K562 (cell line): ENCODE data around the gene FAM187B. TPM values are rescaled to one million over a fixed set of nuclear protein-coding genes. Genes with fewer than 3 reads are reported as not detected.

Source experiments
- ATAC-seq: fragments of 200-7000 bp; cut with Tn5 transposase; 3 replicates; pipeline ENCODE4 v1.9.1; 2020; ENCODE audit warnings: moderate library complexity
- Bru-seq: library from RNA; stranded (reverse); fragments of 400-500 nt; gene quantifications from one replicate; lab custom pipeline; 2021; lab: Mats Ljungman, UMichigan
- BruChase-seq, 2 experiments: library from RNA; stranded (reverse); fragments of 400-500 nt; gene quantifications; one replicate each; lab custom pipeline; 2021; lab: Mats Ljungman, UMichigan
- BruUV-seq: library from RNA; stranded (reverse); fragments of 400-500 nt; replicated peaks from 2 replicates; lab custom pipeline; 2021; lab: Mats Ljungman, UMichigan
- CTCF ChIA-PET: fragments of 300-600 bp; formaldehyde crosslinking; extraction: SDS; loops from one replicate; lab custom pipeline; 2021; ENCODE audit warnings: low intra/inter-chr PET ratio; lab: Yijun Ruan, JAX
- POLR2A ChIA-PET: fragments of 300-600, 350-650 bp; sonication (Branson Sonifier 250); formaldehyde crosslinking; extraction: SDS; loops from one replicate; lab custom pipeline; 2021; ENCODE audit warnings: antibody characterized with exemption, inconsistent platforms; lab: Yijun Ruan, JAX
- DNase-seq, 4 experiments: peaks; one replicate each; pipeline versions ENCODE4 v3.0.0 to v3.0.0-alpha.2; 2011 to 2018; ENCODE audit warnings: low spot score in 3 of 4, mixed read lengths in 3 of 4; ENCODE audit errors: extremely low read depth in 1 of 4
- FAIRE-seq: peaks from 2 replicates; lab custom pipeline; 2011; peaks lifted over from hg19 to GRCh38; lab: Jason Lieb, UNC
- H2AFZ ChIP-seq: 2 replicates; pipeline ENCODE4 v1.6.0; 2011; ENCODE audit warnings: low read depth, low read length, control low read depth, inconsistent platforms
- H3K27ac ChIP-seq: fragments of 200-600 bp; 3 replicates; pipeline ENCODE4 v1.8.0; 2011; ENCODE audit warnings: low read depth, mild to moderate bottlenecking, control low read depth, inconsistent platforms, low read length, moderate library complexity, mixed read lengths; ENCODE audit errors: extremely low read depth
- H3K27me3 ChIP-seq, 2 experiments: fragments of 300-600 bp in 1 of 2; 2 replicates in 1 of 2; 3 replicates in 1 of 2; pipeline versions ENCODE4 v1.6.0 to v1.8.0; 2011; ENCODE audit warnings: inconsistent platforms in 2 of 2, low read length in 2 of 2, mild to moderate bottlenecking in 1 of 2, mixed read lengths in 1 of 2, moderate library complexity in 1 of 2; ENCODE audit not compliant: control insufficient read depth in 2 of 2, insufficient read depth in 2 of 2
- H3K36me3 ChIP-seq: fragments of 300-600 bp; 3 replicates; pipeline ENCODE4 v1.8.0; 2011; ENCODE audit warnings: mild to moderate bottlenecking, low read length, inconsistent platforms; ENCODE audit not compliant: control insufficient read depth, insufficient read depth
- H3K4me1 ChIP-seq, 2 experiments: fragments of 200-600 bp in 1 of 2; replicated peaks in 1 of 2; 2 replicates in 1 of 2; 3 replicates in 1 of 2; pipeline versions ENCODE4 v1.5.1 to v1.8.0; 2011; ENCODE audit warnings: inconsistent platforms in 2 of 2, low read length in 2 of 2, mild to moderate bottlenecking in 1 of 2, mixed read lengths in 1 of 2, moderate library complexity in 1 of 2; ENCODE audit not compliant: control insufficient read depth in 2 of 2, insufficient read depth in 2 of 2
- H3K4me2 ChIP-seq: 2 replicates; pipeline ENCODE4 v1.6.1; 2011; ENCODE audit warnings: low read length, control low read depth, inconsistent platforms, mixed read lengths; ENCODE audit not compliant: insufficient read depth
- H3K4me3 ChIP-seq: fragments of 200-600 bp; sonication (generic), shearing (Covaris generic); 2 replicates; pipeline ENCODE4 v1.5.1; 2016; ENCODE audit warnings: control low read depth, inconsistent platforms
- H3K79me2 ChIP-seq: fragments of 200-600 bp; 3 replicates; pipeline ENCODE4 v1.8.0; 2011; ENCODE audit warnings: low read length, inconsistent platforms; ENCODE audit not compliant: control insufficient read depth, insufficient read depth
- H3K9ac ChIP-seq, 2 experiments: 2 replicates each; pipeline versions ENCODE4 v1.6.0 to v1.6.1; 2011; ENCODE audit warnings: low read depth in 2 of 2, low read length in 2 of 2, control low read depth in 1 of 2, inconsistent platforms in 1 of 2, mild to moderate bottlenecking in 1 of 2, mixed read lengths in 1 of 2; ENCODE audit not compliant: insufficient read depth in 1 of 2
- H3K9me1 ChIP-seq: one replicate; pipeline ENCODE4 v1.6.0; 2011; ENCODE audit warnings: inconsistent platforms, mild to moderate bottlenecking, low read length, moderate library complexity; ENCODE audit not compliant: control insufficient read depth, insufficient read depth
- H3K9me3 ChIP-seq: replicated peaks from 2 replicates; pipeline ENCODE4 v1.5.1; 2011; ENCODE audit warnings: low read depth, low read length, inconsistent platforms; ENCODE audit not compliant: control insufficient read depth, insufficient read depth
- H4K20me1 ChIP-seq: replicated peaks from 2 replicates; pipeline ENCODE4 v1.6.1; 2011; ENCODE audit warnings: low read length, inconsistent platforms, mixed read lengths; ENCODE audit not compliant: control insufficient read depth, insufficient read depth
- BCLAF1 ChIP-seq, 2 experiments: fragments of 450-650 bp in 1 of 2; IDR thresholded peaks; 2 replicates each; pipeline ENCODE4 v1.6.1; 2011 to 2017; ENCODE audit warnings: low read depth in 2 of 2, antibody characterized with exemption in 1 of 2, borderline replicate concordance in 1 of 2, low read length in 1 of 2, mild to moderate bottlenecking in 1 of 2, mixed read lengths in 1 of 2; ENCODE audit not compliant: control insufficient read depth in 1 of 2
- DIDO1 ChIP-seq: fragments of 450-650 bp; IDR thresholded peaks from 2 replicates; pipeline ENCODE4 v1.6.1; 2016; ENCODE audit warnings: low read depth, missing biosample characterization, missing genetic modification characterization
- ELF2 ChIP-seq: fragments of 250-450 bp; sonication (Bioruptor Pico); IDR thresholded peaks from 2 replicates; pipeline ENCODE4 v1.5.0; 2021; ENCODE audit warnings: mild to moderate bottlenecking
- ESRRA ChIP-seq: fragments of 450-650 bp; IDR thresholded peaks from 2 replicates; pipeline ENCODE4 v1.6.1; 2014; ENCODE audit warnings: low read depth, mild to moderate bottlenecking, moderate library complexity, borderline replicate concordance
- FOXK2 ChIP-seq, 2 experiments: fragments of 450-650 bp; IDR thresholded peaks in 1 of 2; conservative IDR thresholded peaks in 1 of 2; 2 replicates each; pipeline ENCODE4 v1.6.1; 2016; ENCODE audit warnings: low read depth in 2 of 2, mild to moderate bottlenecking in 1 of 2
- KLF1 ChIP-seq: fragments of 450-650 bp; IDR thresholded peaks from 2 replicates; pipeline ENCODE4 v1.6.1; 2016; ENCODE audit warnings: missing genetic modification characterization, missing compliant biosample characterization
- MEF2A ChIP-seq: IDR thresholded peaks from 2 replicates; pipeline ENCODE4 v1.6.1; 2011; ENCODE audit warnings: low read depth, mild to moderate bottlenecking, low read length, moderate library complexity; ENCODE audit not compliant: control insufficient read depth
- MTA3 ChIP-seq: fragments of 450-650 bp; formaldehyde crosslinking; IDR thresholded peaks from 2 replicates; pipeline ENCODE4 v1.6.1; 2017; ENCODE audit warnings: mild to moderate bottlenecking, borderline replicate concordance
- TSC22D4 ChIP-seq: fragments of 450-650 bp; IDR thresholded peaks from 2 replicates; pipeline ENCODE4 v1.6.1; 2016; ENCODE audit warnings: missing genetic modification characterization, missing biosample characterization, control low read depth
- ZNF384 ChIP-seq: IDR thresholded peaks from 2 replicates; pipeline ENCODE4 v1.6.1; 2012; ENCODE audit warnings: low read depth, low read length, improper control_type of control experiment
- ZNF57 ChIP-seq: fragments of 450-650 bp; formaldehyde crosslinking; IDR thresholded peaks from 2 replicates; pipeline ENCODE4 v1.4.0; 2020; ENCODE audit warnings: mild to moderate bottlenecking, moderate library complexity
- WGBS: fragments of 100-300 bp; shearing (Covaris generic); methylation state at CpG from one replicate; pipeline ENCODE4 v1.1.6; 2016; ENCODE audit warnings: low coverage, mixed read lengths; ENCODE audit not compliant: insufficient coverage; ENCODE audit errors: missing lambda C conversion rate; 5-methylcytosine and 5-hydroxymethylcytosine counted together
- in situ Hi-C: fragments of 300-500 bp; cut with MboI; formaldehyde crosslinking; loops from 4 replicates; pipeline ENCODE4 v1.15.0; 2018; ENCODE audit warnings: inconsistent platforms, mixed read lengths
- intact Hi-C: fragments of 100-400 bp; cut with micrococcal nuclease; formaldehyde crosslinking; loops from 2 replicates; pipeline ENCODE4 v1.14.2; 2022
- long read RNA-seq, 3 experiments: library from polyadenylated mRNA in 2 of 3; library from RNA in 1 of 3; unstranded in 2 of 3; stranded (forward) in 1 of 3; transcript quantifications; one replicate each; pipeline ENCODE4 v2.0.0, GENCODE V29; 2019 to 2022
- polyA minus RNA-seq, 3 experiments: library from RNA; depleted of rRNA, polyadenylated mRNA; stranded (reverse); fragments of >200 nt; gene quantifications; 2 replicates each; pipeline ENCODE4 v1.2.3, GENCODE V29; 2011
- polyA plus RNA-seq, 8 experiments: library from polyadenylated mRNA; depleted of rRNA in 4 of 8; stranded (reverse) in 5 of 8; unstranded in 3 of 8; fragments of >200 nt; fragmentation: Nextera tagmentation in 2 of 8; fragmentation: Illumina TruSeq in 1 of 8; extraction: Ambion mirVana in 2 of 8; extraction: Trizol in 1 of 8; gene quantifications; 2 replicates each; pipeline versions ENCODE4 v1.2.1 to v1.2.3, GENCODE V29; 2011 to 2014; ENCODE audit warnings: inconsistent platforms in 1 of 8, missing spikeins in 1 of 8
- total RNA-seq, 7 experiments: library from RNA; depleted of rRNA in 6 of 7; stranded (reverse); fragments of >200 nt in 6 of 7; fragmentation: Illumina TruSeq in 2 of 7; extraction: Trizol in 2 of 7; gene quantifications; 2 replicates each; pipeline versions ENCODE4 v1.2.1 to v1.2.3, GENCODE V29; 2011 to 2021; ENCODE audit warnings: low replicate concordance in 1 of 7
- TF ChIP-seq, protein P1 (sequence below): sonication (generic); formaldehyde crosslinking; IDR thresholded peaks from 2 replicates; pipeline ENCODE4 v1.8.1; 2023; ENCODE audit warnings: mild to moderate bottlenecking, missing genetic modification reagents

FAM187B gene
- 0.25 TPM in 1 of 2 replicates, not detected in the other for total RNA-seq (2011; cell fraction: chromatin; rRNA removed; ENCODE audit: low replicate concordance)
- total RNA-seq (2011; cell fraction: nucleolus; rRNA removed): not detected in 2 replicates
- not detected in 2 replicates for total RNA-seq (2011; cell fraction: nucleoplasm; rRNA removed)
- total RNA-seq (2014; rRNA removed) (0.09 TPM in 1 of 2 replicates, not detected in the other), total RNA-seq (2014; rRNA removed; fragmentation: Illumina TruSeq; extraction: Trizol) (not detected in 2 replicates), total RNA-seq (2015; rRNA removed; fragmentation: Illumina TruSeq; extraction: Trizol) (not detected in 2 replicates), total RNA-seq (2021) (not detected in 2 replicates), polyA plus RNA-seq (2011; rRNA removed) (not detected in 2 replicates), polyA plus RNA-seq (2014; fragmentation: Illumina TruSeq; extraction: Trizol) (not detected in 2 replicates), polyA plus RNA-seq (2014; fragmentation: Nextera tagmentation; extraction: Ambion mirVana) (under 1 TPM in 1 of 2 experiments, not detected in 1; 0.04 TPM), polyA plus RNA-seq (2014; rRNA removed) (not detected in 2 replicates), polyA minus RNA-seq (2011; rRNA and poly(A)+ RNA removed) (not detected in 2 replicates), Bru-seq, nascent RNA (percentile 22 among the genes with signal in this experiment), BruChase-seq, experiment 1, labeled RNA remaining after a 2-hour chase (not detected), BruChase-seq, experiment 2, labeled RNA remaining after a 6-hour chase (percentile 21 among the genes with signal in this experiment)
- polyA plus RNA-seq (2011; cell fraction: cytosol; rRNA removed): 0.07 TPM in 1 of 2 replicates, not detected in the other
- polyA plus RNA-seq (2011; cell fraction: nucleus; rRNA removed): 0.10 TPM in 1 of 2 replicates, not detected in the other
- not detected in 2 replicates for polyA plus RNA-seq (2012)
- not detected in 2 replicates for polyA minus RNA-seq (2011; cell fraction: cytosol; rRNA and poly(A)+ RNA removed)
- polyA minus RNA-seq (2011; cell fraction: nucleus; rRNA and poly(A)+ RNA removed): not detected in 2 replicates
- long read RNA-seq, experiment 1: 0 reads
- long read RNA-seq, experiment 2: 0 reads
- long read RNA-seq, experiment 3: 0 reads

DNA sequence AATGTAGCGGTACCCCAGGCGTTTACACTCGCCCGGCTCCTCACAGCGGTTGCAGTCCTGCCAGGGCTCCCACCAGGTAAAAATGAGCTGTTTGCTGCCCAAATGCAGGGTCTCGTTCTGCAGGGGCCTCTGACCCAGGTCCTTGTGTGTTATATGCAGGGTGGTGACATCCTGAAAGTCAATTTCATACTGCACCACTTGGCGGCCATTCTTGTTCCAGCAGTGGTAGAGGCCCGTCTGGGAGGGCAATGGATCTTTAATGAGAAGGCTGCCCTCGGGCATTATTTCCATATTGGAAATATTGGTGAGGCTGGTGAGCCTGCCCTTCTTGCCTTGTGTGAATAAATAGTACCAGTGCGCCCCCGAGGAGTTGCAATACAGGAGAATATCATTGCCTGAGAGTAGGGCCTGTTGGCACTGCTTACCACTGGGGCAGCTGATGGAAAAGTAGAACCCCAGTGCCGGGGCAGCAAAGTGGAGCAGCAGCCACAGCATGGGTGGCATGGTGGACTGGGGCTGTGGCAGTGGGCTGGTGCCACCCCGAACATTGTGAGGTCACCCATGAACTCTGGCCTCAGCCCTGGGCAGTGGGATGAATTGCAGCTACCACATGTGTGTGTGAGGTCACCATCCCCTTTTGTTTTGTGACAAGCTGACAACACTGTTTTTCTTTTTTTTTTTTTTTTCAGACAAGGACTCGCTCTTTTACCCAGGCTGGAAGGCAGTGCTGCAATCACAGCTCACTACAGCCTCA lies at the start of gene FAM187B:
FAM187B (minus strand) TSS at position 563 of the 754 bp plus-strand sequence; CDS start at position 504, 59 bp downstream.
- FAIRE-seq (no peak), DNase-seq (no peak), ATAC-seq (no peak)
- Histone ChIP-seq H3K9me1 (no peaks in the 10 kb centered on the region), H2AFZ (0 out of 2 replicates have a peak within 1 kb of the TSS, but pooled peaks have one; percentile 22), H3K27ac (no peak within 1 kb of the TSS), H3K79me2 (no peaks in the 10 kb centered on the region), H3K4me3 (no peak within 1 kb of the TSS), H3K4me1 (peaks cover 16 to 28% of the 10 kb centered on the region in 2 experiments)
- in situ Hi-C loops (no loop called here), intact Hi-C loops (no loop called here)
- 61% methylated on average over 9 of the region's 14 CpGs for WGBS
- TF ChIP-seq, protein P1, sequence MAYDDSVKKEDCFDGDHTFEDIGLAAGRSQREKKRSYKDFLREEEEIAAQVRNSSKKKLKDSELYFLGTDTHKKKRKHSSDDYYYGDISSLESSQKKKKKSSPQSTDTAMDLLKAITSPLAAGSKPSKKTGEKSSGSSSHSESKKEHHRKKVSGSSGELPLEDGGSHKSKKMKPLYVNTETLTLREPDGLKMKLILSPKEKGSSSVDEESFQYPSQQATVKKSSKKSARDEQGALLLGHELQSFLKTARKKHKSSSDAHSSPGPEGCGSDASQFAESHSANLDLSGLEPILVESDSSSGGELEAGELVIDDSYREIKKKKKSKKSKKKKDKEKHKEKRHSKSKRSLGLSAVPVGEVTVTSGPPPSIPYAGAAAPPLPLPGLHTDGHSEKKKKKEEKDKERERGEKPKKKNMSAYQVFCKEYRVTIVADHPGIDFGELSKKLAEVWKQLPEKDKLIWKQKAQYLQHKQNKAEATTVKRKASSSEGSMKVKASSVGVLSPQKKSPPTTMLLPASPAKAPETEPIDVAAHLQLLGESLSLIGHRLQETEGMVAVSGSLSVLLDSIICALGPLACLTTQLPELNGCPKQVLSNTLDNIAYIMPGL (CRISPR knock-in tag): no peak
- peak; percentile 31; the same call in 1 of the 2 replicates for TF ChIP-seq MEF2A
- TF ChIP-seq DIDO1: no peak
- no peak for TF ChIP-seq TSC22D4
- no peak for TF ChIP-seq ELF2 (CRISPR knock-in tag)
- TF ChIP-seq BCLAF1 (IDR thresholded peaks at IDR 0.05; ENCODE audit: borderline replicate concordance in 1 of 2, control insufficient read depth in 1 of 2, low read depth in 2 of 2, low read length in 1 of 2): no peak
- TF ChIP-seq FOXK2 (conservative IDR thresholded peaks at IDR 0.05 in 1 of 2, IDR thresholded peaks at IDR 0.05 in 1 of 2; ENCODE audit: low read depth in 2 of 2): no peak
- 0 out of 2 replicates have a peak, but pooled peaks have one; percentile 15 for TF ChIP-seq ZNF384
- no peak for TF ChIP-seq MTA3
- TF ChIP-seq ZNF57 (CRISPR knock-in tag): no peak
- TF ChIP-seq ESRRA: no peak
- TF ChIP-seq KLF1 (tag): no peak
- TF ChIP-seq, all 486 proteins: peak for 2
- Histone ChIP-seq H3K27me3 (0 out of 5 replicates have a peak, but pooled peaks cover 0 to 3% of the 10 kb centered on the region in 2 experiments), H3K4me2 (no peak within 1 kb of the TSS), H3K36me3 (no peaks in the 10 kb centered on the region), H4K20me1 (no peaks in the 10 kb centered on the region), H3K9me3 (peaks cover 1% of the 10 kb centered on the region; the same call in 1 of the 2 replicates), H3K9ac (peak within 1 kb of the TSS in 1 of 2 experiments; percentile 71; a peak in 2 of 4 replicates)
- no TSS peak for BruUV-seq
- POLR2A ChIA-PET: no interaction called here
- CTCF ChIA-PET: no interaction called here
